Trophoblast cell (in vitro differentiated cells and primary cell): Measurements from ENCODE around the gene ITGA11.

Experiments
- DNase-seq, 2 donors: peaks; one replicate each; pipeline ENCODE4 v3.0.0-alpha.2; 2016
- H2AFZ ChIP-seq: 2 replicates; pipeline ENCODE4 v1.6.1; 2013; ENCODE audit warnings: low read length, moderate library complexity, mild to moderate bottlenecking; ENCODE audit not compliant: insufficient read depth, poor library complexity
- H2AK5ac ChIP-seq: 2 replicates; pipeline ENCODE4 v1.6.1; 2013; ENCODE audit warnings: mild to moderate bottlenecking, low read length
- H2BK120ac ChIP-seq: 2 replicates; pipeline ENCODE4 v1.6.1; 2013; ENCODE audit warnings: low read length, mild to moderate bottlenecking, moderate library complexity; ENCODE audit not compliant: insufficient read depth, poor library complexity
- H2BK12ac ChIP-seq: 2 replicates; pipeline ENCODE4 v1.6.1; 2013; ENCODE audit warnings: mild to moderate bottlenecking, low read length, moderate library complexity
- H2BK5ac ChIP-seq: 2 replicates; pipeline ENCODE4 v1.6.1; 2013; ENCODE audit warnings: low read length, low read depth, moderate library complexity, mild to moderate bottlenecking; ENCODE audit not compliant: poor library complexity
- H3K14ac ChIP-seq: 2 replicates; pipeline ENCODE4 v1.6.1; 2013; ENCODE audit warnings: mild to moderate bottlenecking, low read length
- H3K18ac ChIP-seq: 2 replicates; pipeline ENCODE4 v1.6.1; 2013; ENCODE audit warnings: mild to moderate bottlenecking, low read length
- H3K23ac ChIP-seq: 2 replicates; pipeline ENCODE4 v1.6.1; 2013; ENCODE audit warnings: low read length
- H3K27ac ChIP-seq: 2 replicates; pipeline ENCODE4 v1.5.1; 2013; ENCODE audit warnings: low read depth, mild to moderate bottlenecking, inconsistent platforms, low read length, moderate library complexity
- H3K27me3 ChIP-seq: 2 replicates; pipeline ENCODE4 v1.6.1; 2013; ENCODE audit warnings: inconsistent platforms, mild to moderate bottlenecking, low read length, moderate library complexity; ENCODE audit not compliant: insufficient read depth
- H3K36me3 ChIP-seq, 2 experiments: 1 replicate in 1 of 2; 2 replicates in 1 of 2; pipeline ENCODE4 v1.6.1; 2013; ENCODE audit warnings: low read length in 2 of 2, mild to moderate bottlenecking in 2 of 2, moderate library complexity in 1 of 2; ENCODE audit not compliant: insufficient read depth in 2 of 2, control insufficient read depth in 1 of 2
- H3K4ac ChIP-seq: 2 replicates; pipeline ENCODE4 v1.6.1; 2013; ENCODE audit warnings: low read depth, mild to moderate bottlenecking, low read length, moderate library complexity
- H3K4me1 ChIP-seq, 2 experiments: 1 replicate in 1 of 2; 2 replicates in 1 of 2; pipeline ENCODE4 v1.6.1; 2013; ENCODE audit warnings: low read length in 2 of 2, mild to moderate bottlenecking in 2 of 2, moderate library complexity in 1 of 2; ENCODE audit not compliant: insufficient read depth in 2 of 2, control insufficient read depth in 1 of 2
- H3K4me2 ChIP-seq: 2 replicates; pipeline ENCODE4 v1.6.1; 2013; ENCODE audit warnings: inconsistent platforms, mild to moderate bottlenecking, low read length, moderate library complexity
- H3K4me3 ChIP-seq: 2 replicates; pipeline ENCODE4 v1.5.1; 2013; ENCODE audit warnings: mild to moderate bottlenecking, low read depth, low read length, inconsistent platforms
- H3K79me1 ChIP-seq: one replicate; pipeline ENCODE4 v1.6.1; 2013; ENCODE audit warnings: low read length
- H3K79me2 ChIP-seq: 2 replicates; pipeline ENCODE4 v1.6.1; 2013; ENCODE audit warnings: low read length, mild to moderate bottlenecking; ENCODE audit not compliant: control insufficient read depth, insufficient read depth, poor library complexity
- H3K9ac ChIP-seq: 2 replicates; pipeline ENCODE4 v1.6.1; 2013; ENCODE audit warnings: mild to moderate bottlenecking, low read length
- H3K9me3 ChIP-seq: 2 replicates; pipeline ENCODE4 v1.6.1; 2013; ENCODE audit warnings: low read depth, mild to moderate bottlenecking, control low read depth, inconsistent platforms, low read length; ENCODE audit not compliant: insufficient read depth
- H4K12ac ChIP-seq: 2 replicates; pipeline ENCODE4 v1.6.1; 2013; ENCODE audit warnings: low read depth, mild to moderate bottlenecking, low read length, moderate library complexity
- H4K8ac ChIP-seq: 2 replicates; pipeline ENCODE4 v1.6.1; 2013; ENCODE audit warnings: low read depth, mild to moderate bottlenecking, low read length, moderate library complexity
- H4K91ac ChIP-seq: one replicate; pipeline ENCODE4 v1.6.1; 2013; ENCODE audit warnings: low read depth, mild to moderate bottlenecking, low read length, moderate library complexity
- WGBS: extraction: QIAGEN DNeasy Blood & Tissue Kit; methylation state at CpG from one replicate; pipeline ENCODE4 v1.1.7; 2013; ENCODE audit warnings: missing lambda C conversion rate; ENCODE audit not compliant: insufficient read length, insufficient coverage; ENCODE audit errors: extremely low coverage; 5-methylcytosine and 5-hydroxymethylcytosine counted together

The ITGA11 gene

GRCh38 chr15:68344600-68344999, 87.4 kb downstream of the ITGA11 start:
- Histone ChIP-seq H2BK5ac (no peak overlapping the region), H4K91ac (no peak overlapping the region), H4K12ac (no peak overlapping the region), H4K8ac (no peak overlapping the region), H3K4ac (no peak overlapping the region), H3K18ac (no peak overlapping the region), H3K4me1 (peaks cover 3 to 5% of the 10 kb centered on the region in 2 experiments), H3K36me3 (no peaks in the 10 kb centered on the region), H2BK120ac (no peak overlapping the region), H3K27me3 (no peaks in the 10 kb centered on the region), H3K9me3 (no peaks in the 10 kb centered on the region), H3K79me2 (no peaks in the 10 kb centered on the region), H3K4me2 (no peak overlapping the region), H3K14ac (no peak overlapping the region), H2AK5ac (no peak overlapping the region), H3K23ac (no peak overlapping the region), H3K79me1 (no peaks in the 10 kb centered on the region), H3K9ac (no peak overlapping the region), H2BK12ac (no peak overlapping the region), H2AFZ (no peak overlapping the region), H3K27ac (no peak overlapping the region), H3K4me3 (no peak overlapping the region)
- DNase-seq = peak; percentile 13 to 67
- no CpG with 5 or more reads among the region's 7 CpGs for WGBS

DNA sequence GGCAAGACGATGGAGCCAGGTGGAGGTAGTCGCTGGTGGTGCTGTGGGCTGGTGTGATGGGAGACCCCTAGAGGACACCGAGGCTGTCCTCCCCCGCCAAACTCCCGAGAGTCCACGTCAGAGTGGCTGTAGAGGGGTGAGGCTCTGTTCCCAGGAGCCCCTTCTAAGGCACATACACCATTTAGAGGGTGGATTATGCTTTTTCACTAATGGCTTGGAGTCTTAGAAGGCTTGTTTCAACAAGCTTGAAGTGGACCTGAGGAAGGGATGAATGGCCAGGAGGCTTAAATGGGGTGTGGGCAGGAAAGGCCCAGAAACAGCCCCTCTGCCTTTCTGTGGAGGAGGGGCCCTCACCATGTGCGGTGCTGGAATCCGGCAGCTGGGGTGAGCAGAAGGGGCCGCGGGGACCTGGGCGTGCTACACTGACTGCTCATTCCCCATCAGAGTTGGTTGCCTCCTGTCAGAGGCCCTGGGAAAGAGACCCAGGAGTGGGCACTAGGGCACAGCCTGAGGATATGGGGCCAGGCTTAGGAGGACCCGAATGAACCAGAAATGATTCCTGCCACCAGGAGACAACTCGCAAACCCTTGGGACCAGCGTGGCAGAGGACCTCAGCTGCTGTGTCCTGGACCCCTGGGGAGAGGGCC, 88.3 kb downstream of the ITGA11 start:
- Histone ChIP-seq H4K91ac (no peak overlapping the region), H2BK5ac (no peak overlapping the region), H3K4ac (no peak overlapping the region), H3K79me2 (no peaks in the 10 kb centered on the region), H4K12ac (no peak overlapping the region), H2AFZ (no peak overlapping the region), H3K27ac (no peak overlapping the region), H3K36me3 (no peaks in the 10 kb centered on the region), H3K14ac (no peak overlapping the region), H4K8ac (no peak overlapping the region), H3K4me3 (no peak overlapping the region), H2BK12ac (no peak overlapping the region), H3K9me3 (no peaks in the 10 kb centered on the region), H3K27me3 (no peaks in the 10 kb centered on the region), H3K23ac (no peak overlapping the region), H3K4me2 (no peak overlapping the region), H2AK5ac (no peak overlapping the region), H3K79me1 (no peaks in the 10 kb centered on the region), H2BK120ac (no peak overlapping the region), H3K18ac (no peak overlapping the region), H3K9ac (no peak overlapping the region), H3K4me1 (peaks cover 3 to 5% of the 10 kb centered on the region in 2 experiments)
- no peak for DNase-seq
- no CpG with 5 or more reads among the region's 14 CpGs for WGBS

DNA sequence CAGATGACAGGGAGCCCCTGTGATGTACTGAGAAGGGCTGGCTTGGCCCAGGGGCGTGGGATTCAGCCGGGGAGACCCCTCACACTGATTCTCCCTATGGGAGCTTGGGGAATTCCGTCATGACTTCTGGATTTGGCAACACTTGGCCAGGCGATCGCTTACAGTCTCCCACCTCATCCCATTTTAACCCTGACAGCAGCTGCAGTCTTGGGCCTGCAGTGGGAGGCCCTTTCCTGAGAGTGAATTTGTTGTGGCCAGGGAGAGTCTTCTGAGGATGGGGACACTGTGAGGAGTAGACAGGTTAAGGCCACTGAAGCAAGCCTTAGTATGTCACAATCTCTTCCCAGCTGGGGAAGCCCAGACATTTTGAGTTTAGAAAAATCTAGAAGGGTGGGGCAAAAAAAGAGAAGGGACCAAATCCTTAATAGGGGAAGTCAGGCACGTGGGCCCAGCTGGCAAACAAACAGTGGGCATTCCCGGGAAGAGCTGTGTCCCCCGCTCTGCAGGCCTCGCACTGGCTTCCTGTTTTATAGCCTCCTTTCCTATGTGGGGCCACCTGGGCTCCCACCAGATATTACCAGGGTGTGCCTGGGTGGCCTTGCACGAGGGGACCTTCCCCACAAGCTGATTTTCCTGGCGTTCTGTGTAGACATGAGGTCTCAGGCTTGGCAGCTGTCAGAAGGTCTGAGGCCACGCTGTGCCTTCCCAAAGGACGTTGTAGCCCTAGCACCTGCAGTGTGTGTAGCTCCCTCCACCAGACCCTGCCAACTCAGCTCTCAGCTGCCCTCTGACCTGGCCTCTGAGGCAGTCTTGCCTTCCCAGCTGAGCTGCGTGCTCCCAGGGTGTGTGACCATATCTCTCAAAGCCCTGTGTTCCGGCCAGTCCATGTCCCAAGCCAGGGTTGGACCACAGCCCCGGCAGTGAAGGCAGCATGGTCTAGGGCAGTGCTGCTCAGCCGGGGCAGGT, 89.9 kb downstream of the ITGA11 start:
- peaks cover 2% of the 10 kb centered on the region in 2 experiments for H3K4me1 ChIP-seq
- H3K9me3 ChIP-seq = no peaks in the 10 kb centered on the region
- H2BK120ac ChIP-seq = no peak overlapping the region
- no peak overlapping the region for H2BK5ac ChIP-seq
- H3K36me3 ChIP-seq = no peaks in the 10 kb centered on the region
- H2BK12ac ChIP-seq = no peak overlapping the region
- no peak overlapping the region for H4K8ac ChIP-seq
- no CpG with 5 or more reads among the region's 17 CpGs for WGBS
- no peak overlapping the region for H3K9ac ChIP-seq
- no peak overlapping the region for H4K91ac ChIP-seq
- no peak overlapping the region for H3K4me2 ChIP-seq
- H3K79me1 ChIP-seq = no peaks in the 10 kb centered on the region
- H3K14ac ChIP-seq = no peak overlapping the region
- no peak overlapping the region for H2AFZ ChIP-seq
- DNase-seq = peak in 1 of 2 donors; percentile 6
- no peak overlapping the region for H3K4me3 ChIP-seq
- no peaks in the 10 kb centered on the region for H3K79me2 ChIP-seq
- no peak overlapping the region for H3K4ac ChIP-seq
- no peak overlapping the region for H3K18ac ChIP-seq
- no peak overlapping the region for H3K27ac ChIP-seq
- H2AK5ac ChIP-seq = no peak overlapping the region
- H3K27me3 ChIP-seq = no peaks in the 10 kb centered on the region
- H3K23ac ChIP-seq = no peak overlapping the region
- no peak overlapping the region for H4K12ac ChIP-seq

DNA sequence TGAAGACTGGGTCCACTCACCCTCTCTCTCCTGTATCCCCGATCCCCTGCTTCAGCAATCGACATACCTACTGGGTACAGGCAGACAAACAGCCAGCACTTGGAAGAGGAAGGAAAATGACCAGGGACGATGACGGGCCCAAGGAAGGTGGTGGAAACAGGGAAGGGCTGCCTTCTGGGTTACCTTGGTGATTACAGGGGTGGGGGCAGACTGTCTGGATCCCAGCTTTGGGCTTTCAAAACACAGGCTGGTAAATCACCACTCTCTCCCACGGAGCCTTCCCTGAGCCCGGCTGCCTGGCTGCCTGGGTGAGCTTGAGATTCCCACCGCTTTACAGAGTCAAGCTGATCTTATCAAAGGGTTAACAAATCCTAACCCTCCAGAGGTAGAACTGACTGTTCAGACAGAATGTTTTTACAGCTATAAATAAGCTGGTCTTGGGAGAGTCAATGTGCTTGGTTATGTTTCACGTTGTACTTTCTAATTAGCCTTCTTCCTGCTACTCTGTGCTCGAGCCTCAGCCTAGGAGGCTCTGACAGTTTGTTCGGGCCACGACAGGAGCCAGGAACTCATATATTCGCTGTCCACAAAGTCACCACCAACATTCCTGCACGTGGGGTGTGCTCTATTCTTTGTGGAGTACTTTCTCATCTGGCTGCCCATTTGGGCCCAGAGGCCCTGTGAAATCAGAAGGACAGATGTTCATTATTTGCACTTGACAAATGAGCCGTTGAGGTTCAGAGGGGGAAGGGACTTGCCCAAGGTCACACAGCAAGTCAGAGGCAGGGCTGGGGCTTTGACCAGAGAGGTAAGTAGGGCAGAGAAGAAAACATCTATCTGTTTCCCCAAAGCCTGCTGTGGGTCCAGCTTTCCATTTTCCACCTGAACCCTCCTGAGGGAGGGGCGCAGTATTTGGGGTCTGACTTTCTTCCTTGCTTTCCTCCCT, 91.0 kb downstream of the ITGA11 start:
- H3K27ac ChIP-seq = no peak overlapping the region
- DNase-seq = no peak
- no peak overlapping the region for H3K18ac ChIP-seq
- H2BK120ac ChIP-seq = no peak overlapping the region
- no peak overlapping the region for H3K4ac ChIP-seq
- H3K4me3 ChIP-seq = no peak overlapping the region
- H4K91ac ChIP-seq = no peak overlapping the region
- no peaks in the 10 kb centered on the region for H3K27me3 ChIP-seq
- WGBS = no CpG with 5 or more reads among the region's 15 CpGs
- no peak overlapping the region for H3K14ac ChIP-seq
- peaks cover 2% of the 10 kb centered on the region in 2 experiments for H3K4me1 ChIP-seq
- no peak overlapping the region for H4K8ac ChIP-seq
- no peaks in the 10 kb centered on the region for H3K79me1 ChIP-seq
- H3K23ac ChIP-seq = no peak overlapping the region
- no peak overlapping the region for H3K4me2 ChIP-seq
- H2BK5ac ChIP-seq = no peak overlapping the region
- H3K36me3 ChIP-seq = no peaks in the 10 kb centered on the region
- H4K12ac ChIP-seq = no peak overlapping the region
- H3K9ac ChIP-seq = no peak overlapping the region
- no peaks in the 10 kb centered on the region for H3K79me2 ChIP-seq
- H3K9me3 ChIP-seq = no peaks in the 10 kb centered on the region
- no peak overlapping the region for H2BK12ac ChIP-seq
- H2AK5ac ChIP-seq = no peak overlapping the region
- no peak overlapping the region for H2AFZ ChIP-seq
